Amygdala (tissue), 56 donors: ENCODE measurements around the gene SHC3.

ENCODE experiments used
- DNase-seq, 56 donors: peaks; one replicate each; lab custom pipeline; 2025; lab: John Stamatoyannopoulos, UW

SHC3 gene

DNA sequence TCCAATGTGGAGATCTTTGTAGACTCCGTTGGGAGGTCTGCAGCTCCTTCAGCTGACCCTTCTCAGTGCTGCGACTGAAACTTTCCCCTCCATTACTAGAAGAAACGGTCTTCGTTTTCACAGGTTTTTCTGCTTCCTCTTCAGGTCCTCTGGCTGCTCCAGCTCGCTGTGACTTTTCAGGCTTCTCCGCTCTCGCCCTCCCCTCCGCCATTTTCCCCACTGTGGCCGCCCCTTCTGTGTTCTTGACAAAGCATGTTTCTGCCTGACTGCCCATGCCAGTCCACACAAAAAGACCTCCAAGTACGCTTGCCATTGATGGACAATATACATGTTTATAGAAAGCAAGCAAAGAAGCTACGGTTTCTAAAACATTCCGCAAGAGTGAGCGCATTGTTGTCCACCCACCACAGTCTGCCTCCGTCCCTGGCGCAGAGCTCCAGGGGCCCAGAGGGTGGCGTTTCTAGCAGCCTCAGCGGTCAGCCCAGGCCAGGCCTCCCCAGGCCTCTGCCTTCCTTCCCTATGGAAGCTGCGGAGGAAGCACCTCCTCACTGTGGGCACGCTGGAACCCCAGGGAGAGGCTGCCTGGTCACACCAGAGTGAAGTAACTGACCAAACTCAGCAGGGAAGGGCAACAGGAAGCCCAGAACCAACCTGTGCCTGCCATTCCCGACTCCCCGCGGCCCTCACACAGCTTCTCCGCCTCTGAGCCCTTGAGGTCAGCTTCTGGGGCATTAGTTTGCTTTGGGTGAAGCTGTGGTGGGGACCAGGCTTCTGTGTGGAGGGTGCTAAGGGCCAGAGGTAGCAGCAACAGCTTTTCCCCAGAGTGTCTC lies 207.3 kb downstream of the SHC3 start:
- DNase-seq, result no peak

DNA sequence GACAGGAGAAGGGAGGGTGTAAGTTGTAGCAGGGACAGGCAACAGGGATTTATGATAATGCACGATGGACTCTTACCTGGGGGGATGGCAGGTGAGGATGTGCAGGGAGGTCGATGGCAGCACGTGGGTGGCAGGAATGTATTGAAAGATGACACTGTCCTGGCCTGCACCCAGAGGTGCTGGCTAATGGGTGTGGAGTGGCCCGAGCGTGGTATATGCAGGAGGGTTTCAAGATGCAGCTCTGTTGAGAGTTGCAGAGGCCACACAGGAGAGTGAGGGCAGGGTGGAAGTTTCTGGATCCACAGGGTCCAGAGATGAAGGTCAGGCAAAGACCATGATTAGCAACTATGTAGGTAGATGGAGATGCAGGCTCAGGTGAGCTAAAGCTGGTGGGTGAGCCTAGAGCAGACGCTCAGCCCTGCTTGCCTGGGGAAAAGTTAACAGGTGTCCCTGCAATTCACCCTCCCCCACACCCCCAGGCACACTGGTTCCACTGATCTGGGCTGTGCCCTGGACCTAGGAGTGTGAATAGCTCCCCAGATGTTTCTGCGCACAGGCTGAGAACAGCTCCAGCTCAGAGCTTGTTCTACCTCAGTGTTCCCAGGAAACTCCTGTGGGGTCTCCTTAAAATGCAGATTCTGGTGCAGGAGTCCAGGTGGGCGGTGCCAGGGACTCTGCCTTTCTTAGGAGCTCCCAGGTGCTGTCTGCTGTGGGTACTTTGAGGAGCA lies 208.8 kb downstream of the SHC3 start:
- no peak for DNase-seq

DNA sequence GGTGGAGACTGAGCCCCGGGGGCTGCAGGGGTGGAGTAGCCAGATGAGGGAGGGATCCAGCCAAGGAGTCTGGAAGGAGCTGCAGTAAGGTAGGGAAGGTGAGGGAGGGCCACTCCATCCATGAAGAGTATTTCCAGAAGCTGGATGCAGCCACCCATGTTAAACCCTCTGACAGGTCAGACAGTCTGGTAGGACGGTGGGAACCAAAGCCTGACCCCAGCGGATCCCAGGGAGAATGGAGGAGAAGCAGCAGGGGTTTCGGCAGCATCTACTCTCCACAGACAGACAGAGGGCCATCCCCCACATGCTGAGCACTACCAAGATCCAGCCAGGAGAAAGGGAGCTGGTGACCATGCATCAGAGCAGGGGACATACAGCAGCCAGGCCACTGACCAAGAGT lies 209.8 kb downstream of the SHC3 start:
- DNase-seq, result no peak

GRCh38 chr9:88966894-88967676 lies 211.5 kb downstream of the SHC3 start:
- no peak for DNase-seq

DNA sequence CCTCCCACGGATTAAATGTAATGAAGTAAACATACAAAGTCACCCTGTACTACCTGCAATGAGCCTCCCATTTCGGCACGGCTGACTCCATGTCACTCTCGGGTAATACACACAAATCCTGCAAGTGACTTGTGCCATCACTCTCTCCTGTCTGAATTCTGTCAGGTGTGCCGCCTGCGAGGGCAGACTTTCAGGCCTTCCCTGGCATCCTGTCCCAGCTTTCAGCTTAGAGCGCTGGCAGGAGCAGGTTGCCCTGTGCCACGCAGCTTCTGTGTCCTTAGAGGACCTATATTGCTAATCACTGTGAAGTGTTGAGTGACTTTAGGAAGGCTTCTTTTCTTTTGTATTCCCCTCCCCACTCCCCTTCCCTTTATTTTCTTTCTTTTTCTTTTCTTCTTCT lies 213.1 kb downstream of the SHC3 start:
- no peak for DNase-seq

- no peak for DNase-seq
Measured at GRCh38 chr9:88960632-88961031, 218.0 kb downstream of the SHC3 start.

DNA sequence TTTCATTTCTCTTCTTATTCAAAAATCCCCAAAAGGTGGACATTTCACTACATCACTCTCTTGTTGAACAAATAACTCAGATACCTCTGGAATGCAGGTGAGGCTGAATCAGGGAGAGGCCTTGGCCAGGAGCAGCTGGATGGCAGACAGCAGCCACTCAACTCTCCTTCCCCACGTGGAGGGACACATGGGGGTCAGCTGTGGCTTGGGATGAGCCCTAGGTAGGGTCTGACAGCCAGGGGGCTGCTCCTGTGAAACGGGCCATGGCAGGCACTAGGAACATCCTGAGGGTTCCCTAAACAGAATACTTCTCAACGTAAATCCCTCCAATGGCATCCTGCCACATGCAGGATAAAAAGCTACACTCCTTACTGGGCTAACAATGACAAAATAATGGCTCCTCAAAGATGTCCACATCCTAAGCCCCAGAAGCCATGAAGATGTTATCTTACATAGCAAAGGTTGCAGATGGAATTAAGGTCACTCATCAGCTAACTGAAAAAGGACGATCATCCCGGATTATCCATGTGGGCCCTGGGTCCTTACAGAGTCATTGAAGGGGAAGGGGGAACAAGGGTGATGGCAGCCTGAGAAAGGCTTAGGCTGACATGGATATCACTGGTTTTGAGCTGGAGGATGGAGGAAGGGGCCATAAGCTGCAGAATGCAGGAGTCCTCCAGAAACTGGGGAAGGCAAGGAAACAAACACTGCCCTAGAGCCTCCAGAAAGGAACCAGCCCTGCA lies 218.7 kb downstream of the SHC3 start:
- no peak for DNase-seq

GRCh38 chr9:88957526-88957925 lies 221.1 kb downstream of the SHC3 start:
- DNase-seq, result no peak
